GM12878 (cell line): Measurements from ENCODE around the gene ZBTB24. TPM values are rescaled to one million over a fixed set of nuclear protein-coding genes. Genes with fewer than 3 reads are reported as not detected.

Experiments
- ATAC-seq: fragments of 200-7000 bp; cut with Tn5 transposase; 3 replicates; pipeline ENCODE4 v1.9.1; 2020; ENCODE audit warnings: mild to moderate bottlenecking, moderate library complexity
- BruUV-seq: library from RNA; stranded (reverse); fragments of 400-500 nt; replicated peaks from 2 replicates; lab custom pipeline; 2021; lab: Mats Ljungman, UMichigan
- CTCF ChIA-PET: fragments of 300-600 bp; sonication (Branson Sonifier 250); formaldehyde crosslinking; extraction: SDS; loops from one replicate; lab custom pipeline; 2021; ENCODE audit warnings: inconsistent platforms; lab: Yijun Ruan, JAX
- POLR2A ChIA-PET: fragments of 350-600 bp; formaldehyde crosslinking; extraction: SDS; loops from one replicate; lab custom pipeline; 2021; ENCODE audit warnings: inconsistent platforms; lab: Charles Lee
- RAD21 ChIA-PET: fragments of 300-600 bp; sonication (Branson Sonifier 250); formaldehyde crosslinking; loops from one replicate; lab custom pipeline; 2023; ENCODE audit warnings: antibody characterized with exemption; ENCODE audit not compliant: unreplicated experiment; lab: Charles Lee
- SMC1A ChIA-PET: fragments of 300-600 bp; sonication (Branson Sonifier 250); formaldehyde crosslinking; loops from one replicate; lab custom pipeline; 2023; ENCODE audit not compliant: unreplicated experiment, uncharacterized antibody; lab: Charles Lee
- DNase-seq: peaks from one replicate; pipeline ENCODE4 v3.0.0-alpha.2; 2011; ENCODE audit warnings: low read depth, low spot score
- FAIRE-seq: peaks from 3 replicates; lab custom pipeline; 2011; peaks lifted over from hg19 to GRCh38; lab: Jason Lieb, UNC
- H2AFZ ChIP-seq: 2 replicates; pipeline ENCODE4 v1.6.0; 2011; ENCODE audit warnings: low read depth, low read length, control low read depth; ENCODE audit not compliant: control insufficient read depth
- H3K27ac ChIP-seq: 2 replicates; pipeline ENCODE4 v1.5.1; 2011; ENCODE audit warnings: control low read depth; ENCODE audit not compliant: control insufficient read depth, insufficient read depth
- H3K27me3 ChIP-seq, 2 experiments: replicated peaks in 1 of 2; 2 replicates each; pipeline versions ENCODE4 v1.6.0 to v1.6.1; 2011; ENCODE audit warnings: low read length in 1 of 2; ENCODE audit not compliant: control insufficient read depth in 2 of 2, insufficient read depth in 2 of 2
- H3K36me3 ChIP-seq, 2 experiments: 2 replicates each; pipeline ENCODE4 v1.5.1; 2011; ENCODE audit warnings: low read length in 1 of 2; ENCODE audit not compliant: control insufficient read depth in 2 of 2, insufficient read depth in 2 of 2
- H3K4me1 ChIP-seq: 2 replicates; pipeline ENCODE4 v1.6.1; 2011; ENCODE audit warnings: mild to moderate bottlenecking, low read length, moderate library complexity, mixed read lengths; ENCODE audit not compliant: control insufficient read depth, insufficient read depth
- H3K4me2 ChIP-seq: 2 replicates; pipeline ENCODE4 v1.6.0; 2011; ENCODE audit warnings: control low read depth; ENCODE audit not compliant: control insufficient read depth, insufficient read depth
- H3K4me3 ChIP-seq: fragments of 200-600 bp; sonication (generic); 2 replicates; pipeline ENCODE4 v1.5.1; 2016
- H3K79me2 ChIP-seq: 2 replicates; pipeline ENCODE4 v1.6.0; 2011; ENCODE audit warnings: low read length; ENCODE audit not compliant: control insufficient read depth, insufficient read depth
- H3K9ac ChIP-seq: 2 replicates; pipeline ENCODE4 v1.8.0; 2011; ENCODE audit warnings: low read length, control low read depth, mixed read lengths; ENCODE audit not compliant: control insufficient read depth, insufficient read depth
- H3K9me3 ChIP-seq: replicated peaks from 3 replicates; pipeline ENCODE4 v1.5.1; 2011; ENCODE audit warnings: mild to moderate bottlenecking, low read length; ENCODE audit not compliant: control insufficient read depth, insufficient read depth
- H4K20me1 ChIP-seq: 2 replicates; pipeline ENCODE4 v1.6.0; 2011; ENCODE audit not compliant: control insufficient read depth, insufficient read depth
- DPF2 ChIP-seq: fragments of 450-650 bp; IDR thresholded peaks from 2 replicates; pipeline ENCODE4 v1.6.1; 2017; ENCODE audit warnings: mild to moderate bottlenecking
- EZH2 ChIP-seq: IDR thresholded peaks from 2 replicates; pipeline ENCODE4 v1.6.1; 2012; ENCODE audit warnings: low read depth, mild to moderate bottlenecking, control low read depth, inconsistent platforms, low read length, borderline replicate concordance; ENCODE audit not compliant: control insufficient read depth
- JUND ChIP-seq: IDR thresholded peaks from 2 replicates; pipeline ENCODE4 v1.6.1; 2012; ENCODE audit warnings: low read depth, mild to moderate bottlenecking, low read length, improper control_type of control experiment, moderate library complexity
- LARP7 ChIP-seq: fragments of 450-650 bp; IDR thresholded peaks from 2 replicates; pipeline ENCODE4 v1.6.1; 2017; ENCODE audit warnings: mild to moderate bottlenecking
- MYC ChIP-seq: IDR thresholded peaks from 2 replicates; pipeline ENCODE4 v1.6.1; 2011; ENCODE audit warnings: mild to moderate bottlenecking, low read length, moderate library complexity, inconsistent platforms; ENCODE audit not compliant: insufficient read depth, insufficient replicate concordance, insufficient read length, severe bottlenecking
- POLR2AphosphoS5 ChIP-seq: IDR thresholded peaks from 2 replicates; pipeline ENCODE4 v1.6.1; 2011; ENCODE audit warnings: mild to moderate bottlenecking, low read length, inconsistent platforms
- POU2F2 ChIP-seq: IDR thresholded peaks from 3 replicates; pipeline ENCODE4 v1.6.1; 2011; ENCODE audit warnings: low read depth, mild to moderate bottlenecking, low read length, borderline replicate concordance
- RAD51 ChIP-seq: fragments of 450-650 bp; IDR thresholded peaks from 2 replicates; pipeline ENCODE4 v1.6.1; 2016; ENCODE audit warnings: moderate library complexity, mild to moderate bottlenecking, inconsistent platforms
- RFX5 ChIP-seq: IDR thresholded peaks from 2 replicates; pipeline ENCODE4 v1.6.1; 2011; ENCODE audit warnings: low read depth, low read length, improper control_type of control experiment
- SIN3A ChIP-seq: IDR thresholded peaks from 2 replicates; pipeline ENCODE4 v1.6.1; 2012; ENCODE audit warnings: low read depth, low read length, improper control_type of control experiment
- SMC3 ChIP-seq: IDR thresholded peaks from 2 replicates; pipeline ENCODE4 v1.6.1; 2011; ENCODE audit warnings: low read length, improper control_type of control experiment, borderline replicate concordance
- ZNF687 ChIP-seq: fragments of 450-650 bp; IDR thresholded peaks from 2 replicates; pipeline ENCODE4 v1.6.1; 2017; ENCODE audit warnings: mild to moderate bottlenecking, moderate library complexity
- WGBS: methylation state at CpG from one replicate; pipeline ENCODE4 v1.1.6; 2016; ENCODE audit warnings: low lambda C conversion rate; ENCODE audit not compliant: insufficient replicate concordance, insufficient coverage; ENCODE audit errors: missing lambda C conversion rate; 5-methylcytosine and 5-hydroxymethylcytosine counted together
- in situ Hi-C: fragments of 300-500 bp; cut with MboI; formaldehyde crosslinking; loops from 9 replicates; pipeline ENCODE4 v1.14.3; 2018; ENCODE audit warnings: mixed read lengths
- intact Hi-C: fragments of 100-400 bp; cut with micrococcal nuclease; formaldehyde crosslinking; loops from one replicate; pipeline ENCODE4 v1.14.2; 2022; ENCODE audit not compliant: unreplicated experiment
- polyA plus RNA-seq, 11 experiments: library from polyadenylated mRNA; depleted of rRNA in 4 of 11; unstranded in 6 of 11; stranded (reverse) in 5 of 11; fragments of >200 nt; fragmentation: Nextera tagmentation in 4 of 11; fragmentation: Illumina TruSeq in 1 of 11; extraction: Ambion mirVana in 4 of 11; extraction: Trizol in 1 of 11; gene quantifications; 1 replicate in 1 of 11; 2 replicates in 10 of 11; pipeline versions ENCODE4 v1.2.1 to v1.2.3, GENCODE V29; 2011 to 2016; ENCODE audit warnings: inconsistent platforms in 2 of 11, missing spikeins in 2 of 11, low read depth in 1 of 11
- total RNA-seq, 4 experiments: library from RNA; depleted of rRNA in 3 of 4; stranded (reverse); fragments of >200 nt in 3 of 4; fragmentation: Illumina TruSeq in 1 of 4; extraction: Trizol in 1 of 4; gene quantifications; 2 replicates each; pipeline versions ENCODE4 v1.2.1 to v1.2.3, GENCODE V29; 2013 to 2021

Gene ZBTB24
- total and polyA plus RNA-seq, 10 of the 15 experiments (the other 5 are each of a cell fraction or from before 2014, with no cell fraction given): 2.9 to 17.7 (median 8.5) TPM

GRCh38 chr6:109498052-109498451, 15.0 kb upstream of the ZBTB24 start:
- ATAC-seq: no peak
- Histone ChIP-seq H3K79me2 (no peaks in the 10 kb centered on the region), H3K27ac (no peak overlapping the region), H3K4me1 (no peaks in the 10 kb centered on the region), H2AFZ (no peak overlapping the region), H3K9me3 (no peaks in the 10 kb centered on the region), H3K4me2 (no peak overlapping the region), H3K36me3 (no peaks in the 10 kb centered on the region), H3K4me3 (no peak overlapping the region), H3K9ac (no peak overlapping the region), H3K27me3 (no peaks in the 10 kb centered on the region; a peak in 1 of 4 replicates), H4K20me1 (no peaks in the 10 kb centered on the region)
- no peak for TF ChIP-seq POU2F2
- in situ Hi-C loops: no loop called here
- no peak for FAIRE-seq
- intact Hi-C loops: no loop called here
- ChIA-PET RAD21 (no interaction called here), POLR2A (no interaction called here), CTCF (interaction anchor here (0.6 to 1.3 kb wide), 2 partner anchors 1739 to 1795 kb away, joined by 3 read pairs; no protein-coding TSS in a partner anchor), SMC1A (no interaction called here)
- WGBS: 39% methylated on average over 4 of the region's 4 CpGs
- DNase-seq: no peak
- BruUV-seq: no TSS peak

GRCh38 chr6:109496036-109496772, 13.2 kb upstream of the ZBTB24 start:
- H4K20me1 ChIP-seq: no peaks in the 10 kb centered on the region
- no TSS peak for BruUV-seq
- H3K4me1 ChIP-seq: no peaks in the 10 kb centered on the region
- DNase-seq (no peak), FAIRE-seq (no peak), ATAC-seq (no peak)
- no peaks in the 10 kb centered on the region for H3K36me3 ChIP-seq
- no peak overlapping the region for H3K9ac ChIP-seq
- ChIA-PET POLR2A (interaction anchor here (0.7 kb wide), 1 partner anchor 1521 kb away, joined by 4 read pairs; no protein-coding TSS in a partner anchor), RAD21 (interaction anchor here (1.0 kb wide), 1 partner anchor 32 kb away, joined by 3 read pairs; no protein-coding TSS in a partner anchor), SMC1A (interaction anchor here (2.3 kb wide), 1 partner anchor 33 kb away, joined by 8 read pairs; no protein-coding TSS in a partner anchor), CTCF (interaction anchor here (1.1 to 1.3 kb wide), 3 partner anchors 9 to 113 kb away, joined by 3 read pairs; partner anchors contain the start of gene CD164)
- 44% methylated on average over 9 of the region's 9 CpGs for WGBS
- no peak overlapping the region for H3K4me3 ChIP-seq
- in situ Hi-C loops: no loop called here
- H3K27me3 ChIP-seq: no peaks in the 10 kb centered on the region; a peak in 1 of 4 replicates
- H3K9me3 ChIP-seq: no peaks in the 10 kb centered on the region
- H2AFZ ChIP-seq: no peak overlapping the region
- no peak overlapping the region for H3K27ac ChIP-seq
- H3K4me2 ChIP-seq: no peak overlapping the region
- H3K79me2 ChIP-seq: no peaks in the 10 kb centered on the region
- intact Hi-C loops: no loop called here
- TF ChIP-seq SIN3A: no peak
- no peak for TF ChIP-seq EZH2
- TF ChIP-seq RAD51: no peak
- no peak for TF ChIP-seq ZNF687
- TF ChIP-seq MYC: no peak
- TF ChIP-seq DPF2: no peak
- TF ChIP-seq JUND: no peak
- no peak for TF ChIP-seq LARP7
- TF ChIP-seq SMC3: no peak
- no peak for TF ChIP-seq RFX5
- TF ChIP-seq POLR2AphosphoS5: no peak
